NCI-H2107 treated with DMSO at 0.1 percent for 48 hours (cell line): ENCODE measurements around the gene LGSN.
"Not testable (repeated sequence)": the region's sequence is repeated elsewhere in the genome, so short reads cannot be mapped to it uniquely, and the experiment has no call there.

Experiments used
- DNase-seq: peaks from one replicate; lab custom pipeline; 2025; ENCODE audit not compliant: unreplicated experiment; lab: John Stamatoyannopoulos, UW

Gene LGSN

GRCh38 chr6:63307581-63308246 is 12.1 kb downstream of the LGSN start:
- no peak for DNase-seq

GRCh38 chr6:63306420-63306819 is 13.4 kb downstream of the LGSN start:
- DNase-seq, result no peak

DNA sequence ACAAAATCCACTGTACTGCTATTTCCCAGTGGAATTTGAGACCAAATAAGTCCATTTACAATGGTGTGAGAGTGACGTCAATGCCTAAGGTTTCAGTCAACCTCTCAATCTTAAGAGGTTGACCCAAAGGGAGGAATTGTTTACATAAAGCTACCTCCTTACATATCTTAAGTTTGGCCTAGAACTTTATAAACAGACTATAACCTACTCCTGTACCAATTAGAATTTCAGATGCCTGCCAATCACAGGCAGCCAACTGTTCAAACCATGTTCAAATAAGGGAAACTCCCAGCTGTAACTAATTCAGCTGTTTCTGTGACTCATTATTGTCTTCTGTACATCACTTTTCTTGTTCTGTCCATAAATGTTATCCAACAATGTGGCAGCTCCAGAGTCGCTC is 14.5 kb downstream of the LGSN start:
- no peak for DNase-seq

DNA sequence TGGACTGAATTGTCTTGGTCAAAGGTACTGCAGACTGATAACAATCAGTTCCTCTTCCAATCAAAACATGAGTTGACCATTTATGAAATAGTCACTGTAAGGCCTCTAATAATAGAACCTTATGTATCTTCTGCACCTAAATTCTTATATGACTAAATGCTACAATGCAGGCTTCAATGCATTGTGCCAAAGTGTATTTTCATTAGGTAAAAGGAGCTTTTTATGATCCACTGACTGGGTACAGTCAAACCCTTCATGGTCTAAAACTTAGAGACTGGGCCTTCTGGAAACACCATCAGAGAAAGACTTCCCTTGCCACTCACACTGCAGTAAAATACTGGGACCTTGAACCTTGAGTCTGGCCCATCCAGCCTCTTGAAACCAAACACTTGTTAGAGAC is 16.3 kb downstream of the LGSN start:
- DNase-seq, result no peak

- no peak for DNase-seq
Observed at GRCh38 chr6:63299667-63300066, 20.1 kb downstream of the LGSN start.

GRCh38 chr6:63295553-63296194 is 24.1 kb downstream of the LGSN start:
- DNase-seq, result no peak

- DNase-seq, result no peak
Observed at GRCh38 chr6:63290492-63291058, 29.2 kb downstream of the LGSN start.

DNA sequence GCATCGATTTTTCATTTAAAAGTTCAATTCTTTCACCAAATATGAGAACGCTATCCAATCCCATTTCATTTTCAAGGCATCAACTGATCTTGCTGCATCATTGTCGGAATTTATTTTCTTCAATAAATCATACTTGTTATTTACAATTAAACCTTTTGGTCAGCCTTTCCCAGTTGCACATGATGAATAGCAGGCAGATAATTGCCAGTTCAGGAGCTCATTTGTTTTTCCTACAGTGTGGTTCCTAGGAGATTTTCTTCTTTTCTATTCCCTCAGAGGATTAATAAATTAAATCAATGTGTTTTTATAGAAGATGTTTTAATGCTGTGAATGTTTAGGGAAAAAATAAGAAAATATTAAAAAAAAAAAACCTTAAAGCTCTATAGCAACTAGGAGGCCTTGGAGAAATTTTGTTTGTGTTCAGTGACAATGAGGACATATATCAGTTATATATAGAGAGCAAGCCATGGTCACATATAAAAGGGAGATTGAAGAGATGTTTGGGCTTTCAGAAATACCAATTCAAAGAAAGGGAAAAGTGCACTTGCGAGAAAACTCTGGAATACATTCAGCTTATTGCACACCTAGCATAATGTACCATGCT is 30.4 kb downstream of the LGSN start:
- DNase-seq, result no peak

- DNase-seq, result no peak
Observed at GRCh38 chr6:63280639-63281180, 39.1 kb downstream of the LGSN start.

GRCh38 chr6:63278916-63279315 is 40.9 kb downstream of the LGSN start:
- DNase-seq, result no peak

- DNase-seq, result no peak
Observed at GRCh38 chr6:63275953-63276352, 43.8 kb downstream of the LGSN start.

- not testable (repeated sequence) for DNase-seq
Observed at GRCh38 chr6:63274795-63275430, 44.9 kb downstream of the LGSN start.

GRCh38 chr6:63272397-63272796 is 47.4 kb downstream of the LGSN start:
- peak; percentile 5 for DNase-seq

- no peak for DNase-seq
Observed at GRCh38 chr6:63269470-63269869, 50.3 kb downstream of the LGSN start.

- no peak for DNase-seq
Observed at GRCh38 chr6:63268574-63268973, 51.2 kb downstream of the LGSN start.

- no peak for DNase-seq
Observed at GRCh38 chr6:63267828-63268227, 52.0 kb downstream of the LGSN start.

- no peak for DNase-seq
Observed at GRCh38 chr6:63267046-63267445, 52.7 kb downstream of the LGSN start.

DNA sequence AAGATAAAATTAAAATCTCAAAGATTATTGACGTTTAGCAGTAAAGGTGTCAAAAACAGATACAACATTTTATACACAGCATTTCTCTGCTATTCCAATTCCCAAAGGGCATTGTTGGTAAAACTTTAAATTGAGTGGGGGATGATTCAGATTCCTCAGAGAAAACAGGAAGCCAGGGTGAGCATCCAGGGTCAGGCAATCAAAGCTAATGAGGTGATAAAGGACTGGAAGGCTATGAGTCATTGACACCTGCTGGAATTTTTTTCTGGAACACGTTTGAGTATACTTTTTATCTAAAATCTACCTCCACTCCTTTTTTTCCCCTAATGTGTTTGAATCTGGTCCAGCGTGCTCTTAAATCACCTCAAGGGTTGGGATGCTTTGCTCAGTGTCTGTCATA is 56.3 kb downstream of the LGSN start:
- DNase-seq, result no peak

DNA sequence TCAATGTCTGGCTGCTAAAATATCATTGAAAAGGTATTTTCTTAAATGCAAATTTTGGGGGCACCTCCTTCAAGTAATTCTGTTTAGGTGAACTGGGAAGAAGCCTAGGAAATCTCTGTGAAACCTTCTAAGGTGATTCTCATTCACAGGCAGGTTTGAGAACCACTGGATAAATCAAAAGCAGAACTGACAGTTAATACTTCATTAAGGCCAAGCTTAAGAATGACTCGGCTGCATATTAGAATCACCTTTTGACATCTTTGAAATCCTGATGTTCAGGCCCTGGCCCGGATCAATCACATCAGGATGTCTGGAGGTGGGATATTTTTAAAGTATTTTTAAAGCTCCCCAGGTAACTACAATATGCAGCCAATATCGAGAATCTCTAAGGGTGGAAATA is 58.0 kb downstream of the LGSN start:
- no peak for DNase-seq

GRCh38 chr6:63259153-63259552 is 60.6 kb downstream of the LGSN start:
- DNase-seq, result no peak

DNA sequence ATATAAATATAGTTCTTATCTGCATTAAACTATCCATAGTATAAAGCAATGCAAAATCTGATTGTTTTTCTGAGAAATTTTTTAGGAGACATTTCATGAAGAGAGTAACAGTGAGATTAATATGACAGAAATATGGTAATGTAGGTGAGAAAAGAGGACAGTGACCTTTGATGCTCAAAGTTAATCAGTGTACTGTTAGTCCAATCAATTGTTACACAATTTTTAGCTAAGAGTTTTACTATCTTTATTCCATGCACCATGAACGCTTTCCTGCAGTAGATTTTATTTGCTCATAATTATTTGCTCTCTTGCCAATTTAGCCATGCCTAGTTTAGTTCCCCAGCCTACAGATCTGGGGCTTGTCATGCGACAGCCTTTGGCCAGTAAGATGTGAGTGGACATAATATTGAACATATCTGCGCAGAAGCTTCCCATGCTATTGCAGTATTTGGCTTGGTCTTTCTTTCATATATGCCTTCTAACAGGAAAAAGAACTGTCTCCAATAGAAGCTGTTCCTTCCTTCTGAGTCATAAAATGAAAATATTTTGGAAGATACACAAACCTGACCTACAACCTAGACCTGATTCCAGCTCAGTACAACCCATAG is 69.8 kb downstream of the LGSN start:
- DNase-seq, result no peak
